NB4 (cell line): ENCODE measurements around the gene IQCE.

Experiments
- DNase-seq: peaks from one replicate; pipeline ENCODE4 v3.0.0; 2010; ENCODE audit warnings: low read depth
- H3K4me3 ChIP-seq: one replicate; pipeline ENCODE4 v1.5.1; 2011; ENCODE audit warnings: mild to moderate bottlenecking, low read depth, low read length, moderate library complexity
- MYC ChIP-seq: IDR thresholded peaks from 2 replicates; pipeline ENCODE4 v1.6.1; 2011; ENCODE audit warnings: low read depth, low read length
- POLR2A ChIP-seq: IDR thresholded peaks from 2 replicates; pipeline ENCODE4 v1.6.1; 2011; ENCODE audit warnings: mild to moderate bottlenecking; ENCODE audit not compliant: insufficient read length; ENCODE audit errors: extremely low read depth
- TF ChIP-seq, protein P1 (sequence below): IDR thresholded peaks from 2 replicates; pipeline ENCODE4 v1.6.1; 2011; ENCODE audit warnings: low read depth, low read length
- TF ChIP-seq, protein P2 (sequence below): IDR thresholded peaks from one replicate; pipeline ENCODE4 v1.5.1; 2012; ENCODE audit warnings: low read depth, low read length

Gene IQCE

DNA sequence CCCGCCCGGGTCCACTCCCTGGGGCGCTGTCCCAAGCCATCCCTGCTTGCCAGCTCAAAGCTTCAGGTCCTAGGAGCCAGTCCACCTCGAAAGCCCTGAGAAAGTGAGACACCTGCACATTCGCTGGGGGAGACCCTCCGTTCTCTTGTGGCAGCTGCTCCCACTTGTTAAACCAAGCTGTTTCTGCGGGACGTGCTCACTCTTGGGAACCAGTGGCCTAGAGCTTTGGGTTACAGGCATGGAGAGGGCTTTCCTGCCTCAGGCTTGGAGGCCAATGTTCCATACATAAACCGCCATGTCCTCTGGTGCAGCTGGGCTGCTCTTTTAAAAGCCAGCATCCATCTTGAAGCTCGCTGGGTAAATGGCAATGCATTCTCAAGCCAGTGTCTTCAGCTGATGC is 53.1 kb downstream of the IQCE start:
- TF ChIP-seq MYC (no peak), POLR2A (no peak)
- TF ChIP-seq, protein P1, sequence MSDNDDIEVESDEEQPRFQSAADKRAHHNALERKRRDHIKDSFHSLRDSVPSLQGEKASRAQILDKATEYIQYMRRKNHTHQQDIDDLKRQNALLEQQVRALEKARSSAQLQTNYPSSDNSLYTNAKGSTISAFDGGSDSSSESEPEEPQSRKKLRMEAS: no peak
- no peak overlapping the region for H3K4me3 ChIP-seq
- DNase-seq: no peak

DNA sequence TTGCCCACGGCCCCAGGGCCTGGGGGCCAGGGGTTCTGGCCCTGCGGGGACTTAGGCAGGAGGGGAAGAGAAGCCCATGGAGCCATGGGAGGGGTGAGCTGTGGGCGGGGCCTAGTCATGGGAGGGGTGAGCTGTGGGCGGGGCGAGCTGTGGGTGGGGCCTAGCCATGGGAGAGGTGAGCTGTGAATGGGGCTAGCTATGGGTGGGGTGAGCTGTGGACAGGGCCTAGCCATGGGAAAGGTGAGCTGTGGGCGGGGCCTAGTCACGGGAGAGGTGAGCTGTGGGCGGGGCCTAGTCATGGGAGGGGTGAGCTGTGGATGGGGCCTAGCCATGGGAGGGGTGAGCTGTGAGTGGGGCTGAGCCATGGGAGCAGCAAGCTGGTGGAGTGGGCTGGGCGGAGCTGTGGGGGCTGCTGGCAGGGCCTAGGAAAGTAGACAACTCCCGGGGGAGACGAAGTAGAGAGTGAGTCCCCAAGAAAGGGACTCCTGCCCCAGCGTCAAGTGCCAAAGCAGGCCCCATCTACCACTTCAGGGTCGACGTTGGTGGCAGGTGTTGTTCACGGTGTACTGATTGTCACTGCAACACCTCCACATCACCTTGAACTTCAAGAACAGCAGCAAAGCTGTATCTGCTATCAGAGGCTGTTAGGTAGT is 53.8 kb downstream of the IQCE start:
- no peak for DNase-seq
- TF ChIP-seq, protein P1: no peak
- TF ChIP-seq, protein P2, sequence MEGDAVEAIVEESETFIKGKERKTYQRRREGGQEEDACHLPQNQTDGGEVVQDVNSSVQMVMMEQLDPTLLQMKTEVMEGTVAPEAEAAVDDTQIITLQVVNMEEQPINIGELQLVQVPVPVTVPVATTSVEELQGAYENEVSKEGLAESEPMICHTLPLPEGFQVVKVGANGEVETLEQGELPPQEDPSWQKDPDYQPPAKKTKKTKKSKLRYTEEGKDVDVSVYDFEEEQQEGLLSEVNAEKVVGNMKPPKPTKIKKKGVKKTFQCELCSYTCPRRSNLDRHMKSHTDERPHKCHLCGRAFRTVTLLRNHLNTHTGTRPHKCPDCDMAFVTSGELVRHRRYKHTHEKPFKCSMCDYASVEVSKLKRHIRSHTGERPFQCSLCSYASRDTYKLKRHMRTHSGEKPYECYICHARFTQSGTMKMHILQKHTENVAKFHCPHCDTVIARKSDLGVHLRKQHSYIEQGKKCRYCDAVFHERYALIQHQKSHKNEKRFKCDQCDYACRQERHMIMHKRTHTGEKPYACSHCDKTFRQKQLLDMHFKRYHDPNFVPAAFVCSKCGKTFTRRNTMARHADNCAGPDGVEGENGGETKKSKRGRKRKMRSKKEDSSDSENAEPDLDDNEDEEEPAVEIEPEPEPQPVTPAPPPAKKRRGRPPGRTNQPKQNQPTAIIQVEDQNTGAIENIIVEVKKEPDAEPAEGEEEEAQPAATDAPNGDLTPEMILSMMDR: no peak
- TF ChIP-seq MYC (no peak), POLR2A (no peak)
- no peak overlapping the region for H3K4me3 ChIP-seq

DNA sequence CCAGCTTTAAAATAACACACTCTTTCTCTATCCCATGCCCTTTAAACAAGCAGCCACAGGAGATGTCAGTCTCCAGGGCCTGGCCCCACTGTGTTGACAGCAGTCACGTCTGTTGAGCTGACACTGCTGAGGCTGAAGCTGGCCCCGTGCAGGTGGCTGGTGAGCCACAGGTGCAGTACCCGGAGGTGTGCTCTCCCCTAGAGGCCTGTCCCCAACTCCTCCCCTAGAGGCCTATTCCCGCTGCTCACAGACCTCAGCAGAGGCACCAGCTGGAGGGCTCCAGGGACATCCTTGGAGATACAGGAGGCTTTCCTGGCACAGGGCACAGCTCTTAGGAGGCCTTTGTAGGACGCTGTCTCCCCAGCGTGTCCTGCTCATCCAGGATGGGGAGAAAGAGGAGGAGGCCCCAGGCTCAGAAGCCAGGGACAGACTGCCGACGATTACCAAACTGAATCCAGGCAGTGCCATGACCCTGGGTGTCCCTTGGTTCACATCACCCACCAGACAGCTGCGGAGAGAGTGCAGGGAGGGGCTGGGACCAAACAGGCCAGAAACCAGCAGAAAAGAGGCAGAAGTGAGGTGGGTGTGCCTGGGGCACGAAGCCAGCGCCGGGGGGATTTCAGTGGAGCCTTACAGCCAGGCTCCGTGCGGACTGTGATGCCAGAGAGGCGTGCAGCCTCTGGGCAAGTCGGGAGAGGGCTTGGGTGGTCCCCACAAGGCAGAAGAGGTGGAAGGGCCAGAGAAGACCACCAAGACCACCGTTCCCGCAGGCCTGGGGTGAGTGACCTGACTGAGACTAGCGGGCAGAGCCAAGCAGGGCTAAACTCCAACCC is 54.5 kb downstream of the IQCE start:
- DNase-seq: no peak
- H3K4me3 ChIP-seq: no peak overlapping the region
- TF ChIP-seq MYC: no peak
- no peak for TF ChIP-seq POLR2A
- TF ChIP-seq, protein P2: no peak
- TF ChIP-seq, protein P1: no peak

GRCh38 chr7:2613931-2614600 is 55.3 kb downstream of the IQCE start:
- H3K4me3 ChIP-seq: peak overlapping the region; percentile 19
- DNase-seq: peak; percentile 49
- TF ChIP-seq MYC (no peak), POLR2A (no peak)
- TF ChIP-seq, protein P2: no peak
- TF ChIP-seq, protein P1: no peak

DNA sequence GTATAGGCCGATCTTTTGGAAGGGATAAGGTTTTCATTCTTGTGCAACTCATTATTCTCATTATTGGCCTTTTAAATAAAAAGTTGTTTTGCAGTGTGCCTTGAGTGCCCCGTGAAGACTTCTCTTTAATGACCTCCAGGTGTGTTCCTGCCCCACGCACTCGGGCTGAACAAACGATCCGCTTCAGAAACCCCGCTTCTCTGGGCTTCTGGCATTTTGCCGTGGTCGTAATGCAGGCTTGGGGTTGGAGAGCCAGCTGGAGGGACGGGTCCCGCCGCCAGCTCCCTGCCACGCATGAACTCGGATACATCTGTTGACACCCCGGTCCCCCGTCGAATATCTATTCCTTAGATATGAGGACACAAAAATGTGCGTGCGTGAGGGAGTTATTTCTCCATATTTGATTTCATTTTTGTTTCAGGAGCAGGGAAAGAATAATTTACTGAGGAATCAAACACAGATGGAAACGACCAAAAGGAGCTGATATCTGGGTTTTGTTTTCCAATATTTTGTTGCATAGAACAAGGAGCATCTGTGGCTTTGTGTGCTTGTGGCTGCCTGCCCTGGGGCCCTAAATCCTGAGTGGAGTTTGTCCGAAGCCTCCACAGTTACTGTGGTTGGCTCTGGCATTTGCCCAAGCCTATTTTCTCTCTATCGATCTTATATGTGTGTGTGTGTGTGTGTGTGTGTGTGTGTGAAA is 56.0 kb downstream of the IQCE start:
- DNase-seq: no peak
- TF ChIP-seq POLR2A (no peak), MYC (no peak)
- TF ChIP-seq, protein P2: no peak
- TF ChIP-seq, protein P1: no peak
- H3K4me3 ChIP-seq: no peak overlapping the region
